ENCODE results near the gene ANXA4.
"Not testable (repeated sequence)": the region's sequence is repeated elsewhere in the genome, so short reads cannot be mapped to it uniquely, and the experiment has no call there.

The ANXA4 gene

DNA sequence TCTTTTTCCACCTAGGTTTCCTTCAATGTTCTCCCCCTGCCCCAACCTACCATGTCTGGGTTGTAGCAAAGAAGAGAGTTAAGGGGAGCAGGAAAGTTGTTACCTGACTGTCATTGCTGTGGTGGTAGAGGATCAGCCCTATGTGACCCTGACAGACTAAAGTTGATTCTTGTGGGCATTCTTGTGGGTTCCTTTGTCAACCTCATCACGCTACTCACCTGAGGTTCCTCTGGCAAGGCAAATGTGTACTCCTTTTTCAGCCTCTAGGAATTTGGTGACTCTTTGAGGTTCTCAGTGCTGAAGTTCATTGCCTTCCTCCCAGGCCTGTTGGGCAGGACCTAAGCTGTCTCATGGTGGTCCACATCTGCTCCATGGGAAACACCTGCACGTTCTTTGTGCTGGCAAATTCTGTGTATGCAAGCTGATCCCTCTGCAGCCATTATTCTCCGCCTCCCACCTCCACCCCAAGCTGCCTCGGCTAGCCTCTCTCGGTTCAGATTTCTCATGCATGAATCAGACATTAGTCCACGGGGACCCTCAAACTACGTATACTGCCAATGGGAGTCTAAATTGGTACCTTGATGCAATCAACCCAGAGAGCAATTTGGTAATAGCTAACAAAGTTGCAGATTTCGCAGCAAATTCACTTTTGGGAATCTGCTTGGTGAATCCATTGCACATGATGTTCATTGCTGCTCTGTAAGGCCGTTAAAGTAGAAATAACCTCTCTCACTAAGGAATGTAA lies 86.0 kb downstream of the ANXA4 start:
- TF ChIP-seq, protein P1, sequence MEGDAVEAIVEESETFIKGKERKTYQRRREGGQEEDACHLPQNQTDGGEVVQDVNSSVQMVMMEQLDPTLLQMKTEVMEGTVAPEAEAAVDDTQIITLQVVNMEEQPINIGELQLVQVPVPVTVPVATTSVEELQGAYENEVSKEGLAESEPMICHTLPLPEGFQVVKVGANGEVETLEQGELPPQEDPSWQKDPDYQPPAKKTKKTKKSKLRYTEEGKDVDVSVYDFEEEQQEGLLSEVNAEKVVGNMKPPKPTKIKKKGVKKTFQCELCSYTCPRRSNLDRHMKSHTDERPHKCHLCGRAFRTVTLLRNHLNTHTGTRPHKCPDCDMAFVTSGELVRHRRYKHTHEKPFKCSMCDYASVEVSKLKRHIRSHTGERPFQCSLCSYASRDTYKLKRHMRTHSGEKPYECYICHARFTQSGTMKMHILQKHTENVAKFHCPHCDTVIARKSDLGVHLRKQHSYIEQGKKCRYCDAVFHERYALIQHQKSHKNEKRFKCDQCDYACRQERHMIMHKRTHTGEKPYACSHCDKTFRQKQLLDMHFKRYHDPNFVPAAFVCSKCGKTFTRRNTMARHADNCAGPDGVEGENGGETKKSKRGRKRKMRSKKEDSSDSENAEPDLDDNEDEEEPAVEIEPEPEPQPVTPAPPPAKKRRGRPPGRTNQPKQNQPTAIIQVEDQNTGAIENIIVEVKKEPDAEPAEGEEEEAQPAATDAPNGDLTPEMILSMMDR (IDR thresholded peaks at IDR 0.05; ENCODE audit: low read depth, low read length, missing control alignments) = no peak
- H3K4me3 ChIP-seq (ENCODE audit: low read depth, low read length) = no peak overlapping the region
- no peak for DNase-seq (ENCODE audit: low read depth)
- in situ Hi-C loops (cut with HindIII; ENCODE audit: low sequenced_read_pairs) = no loop called here

DNA sequence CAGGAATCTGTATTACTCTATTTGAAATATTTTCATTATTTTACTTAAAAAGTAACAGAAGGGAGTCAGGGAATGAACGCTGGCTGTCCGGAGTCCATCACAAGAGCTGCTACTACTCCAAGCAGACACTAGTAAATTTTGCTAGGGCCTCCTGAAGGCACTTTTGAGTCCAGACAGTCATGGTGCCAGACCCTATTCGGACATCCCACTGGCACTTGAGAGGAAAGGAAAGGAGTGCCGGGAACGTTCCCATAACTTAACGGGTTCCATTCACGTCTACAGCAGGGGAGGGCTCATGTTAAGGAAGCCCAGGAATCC lies 87.0 kb downstream of the ANXA4 start:
- in situ Hi-C loops (cut with HindIII; ENCODE audit: low sequenced_read_pairs) = no loop called here
- TF ChIP-seq, protein P1 (IDR thresholded peaks at IDR 0.05; ENCODE audit: low read depth, low read length, missing control alignments) = no peak
- peak overlapping the region; percentile 73 for H3K4me3 ChIP-seq (ENCODE audit: low read depth, low read length)
- DNase-seq (ENCODE audit: low read depth) = no peak

DNA sequence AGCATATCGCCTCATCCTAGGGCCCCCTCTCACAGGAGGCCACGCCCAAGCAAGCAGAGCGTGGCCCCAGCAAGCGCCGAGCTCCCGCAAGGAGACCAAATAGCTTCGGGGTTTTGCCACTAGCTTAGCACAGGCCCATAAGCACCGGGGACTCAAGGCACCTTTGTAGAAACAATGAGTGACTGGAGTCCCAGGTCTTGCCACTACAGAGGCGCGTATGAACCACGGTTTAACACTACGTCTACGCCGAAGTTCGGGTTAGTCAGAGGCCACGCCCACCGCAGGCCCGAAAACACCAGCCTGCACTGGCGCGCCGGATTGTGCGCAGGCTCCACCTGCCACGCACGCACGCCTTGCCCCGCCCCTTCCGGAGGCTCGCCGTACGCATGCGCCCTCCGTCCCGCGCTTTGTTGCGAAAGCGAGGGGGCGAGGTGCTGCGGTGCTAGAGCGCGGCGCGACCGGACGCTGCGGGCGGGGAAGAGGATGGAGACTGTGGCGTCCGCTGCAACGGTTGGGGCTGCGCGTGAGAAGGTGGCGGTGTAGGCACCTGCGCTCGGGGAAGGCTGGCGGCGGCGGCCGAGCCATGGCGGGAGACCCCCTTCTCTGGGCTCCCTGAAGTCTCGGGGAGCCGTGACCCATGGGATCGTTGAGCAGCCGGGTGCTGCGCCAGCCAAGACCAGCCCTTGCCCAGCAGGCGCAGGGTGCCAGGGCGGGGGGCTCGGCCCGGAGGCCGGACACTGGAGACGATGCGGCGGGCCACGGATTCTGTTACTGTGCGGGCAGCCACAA lies 87.5 kb downstream of the ANXA4 start, which contains the start of gene GMCL1:
TSS of gene GMCL1 (plus strand) at position 405 of the 789 bp plus-strand sequence. CDS start at position 638, 233 bp downstream.
- H3K4me3 ChIP-seq (ENCODE audit: low read depth, low read length) = peak within 1 kb of the TSS; percentile 73
- in situ Hi-C loops (cut with HindIII; ENCODE audit: low sequenced_read_pairs) = no loop called here
- TF ChIP-seq, protein P1 (IDR thresholded peaks at IDR 0.05; ENCODE audit: low read depth, low read length, missing control alignments) = no peak
- DNase-seq (ENCODE audit: low read depth) = peak; percentile 86

DNA sequence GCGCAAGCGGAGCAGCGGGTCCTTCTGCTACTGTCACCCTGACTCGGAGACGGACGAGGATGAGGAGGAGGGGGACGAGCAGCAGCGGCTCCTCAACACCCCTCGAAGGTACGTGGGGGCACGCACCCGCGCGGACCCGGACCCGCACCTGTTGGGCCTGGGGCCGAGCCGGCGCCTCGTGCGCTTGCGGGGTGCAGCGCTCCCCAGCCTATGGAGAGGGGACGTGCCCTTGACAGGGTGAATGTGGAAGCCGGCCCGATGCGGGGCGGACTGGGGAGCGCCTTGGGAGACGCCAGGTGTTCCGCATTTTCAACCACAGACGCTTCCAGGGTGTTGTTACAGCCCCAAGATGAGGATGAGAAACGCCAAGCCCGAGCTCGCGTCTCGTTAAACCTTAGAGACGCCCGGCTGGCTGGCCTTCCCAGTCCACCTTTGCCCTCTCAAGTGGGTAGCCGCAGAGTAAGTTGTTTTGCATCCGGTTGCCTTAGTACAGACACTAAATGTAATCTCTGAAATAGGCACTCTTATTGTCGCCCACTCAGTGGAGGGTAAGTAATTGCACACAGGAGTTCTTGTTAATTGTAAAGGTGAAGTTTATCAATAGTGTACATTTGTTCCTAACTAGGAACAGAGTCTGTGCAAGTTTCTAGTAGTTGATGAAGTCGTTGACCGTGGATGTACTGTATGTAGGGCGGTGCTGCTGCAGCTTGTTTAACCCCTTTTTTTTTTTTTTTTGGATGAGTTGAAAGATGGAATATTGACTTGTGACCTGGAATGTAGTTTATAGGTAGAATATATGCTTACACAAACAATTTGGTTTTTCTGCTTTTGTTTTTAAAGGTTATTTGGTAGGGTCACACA lies 88.3 kb downstream of the ANXA4 start:
- no peak for DNase-seq (ENCODE audit: low read depth)
- TF ChIP-seq, protein P1 (IDR thresholded peaks at IDR 0.05; ENCODE audit: low read depth, low read length, missing control alignments) = no peak
- peak overlapping the region; percentile 73 for H3K4me3 ChIP-seq (ENCODE audit: low read depth, low read length)
- in situ Hi-C loops (cut with HindIII; ENCODE audit: low sequenced_read_pairs) = no loop called here

DNA sequence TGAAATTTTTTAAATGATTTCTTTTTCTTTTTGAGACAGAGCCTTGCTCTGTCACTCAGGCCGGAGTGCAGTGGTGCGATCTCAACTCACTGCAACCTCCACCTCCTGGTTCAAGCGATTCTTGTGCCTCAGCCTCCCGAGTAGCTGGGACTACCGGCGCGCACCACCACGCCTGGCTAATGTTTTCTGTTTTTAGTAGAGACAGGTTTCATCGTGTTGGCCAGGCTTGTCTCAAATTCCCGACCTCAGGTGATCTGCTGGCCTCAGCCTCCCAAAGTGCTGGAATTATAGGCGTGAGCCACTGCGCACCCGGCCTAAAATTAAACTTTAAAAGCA lies 88.9 kb downstream of the ANXA4 start:
- in situ Hi-C loops (cut with HindIII; ENCODE audit: low sequenced_read_pairs); DNase-seq (ENCODE audit: low read depth): not testable (repeated sequence)
- H3K4me3 ChIP-seq (ENCODE audit: low read depth, low read length) = peak overlapping the region; percentile 73

DNA sequence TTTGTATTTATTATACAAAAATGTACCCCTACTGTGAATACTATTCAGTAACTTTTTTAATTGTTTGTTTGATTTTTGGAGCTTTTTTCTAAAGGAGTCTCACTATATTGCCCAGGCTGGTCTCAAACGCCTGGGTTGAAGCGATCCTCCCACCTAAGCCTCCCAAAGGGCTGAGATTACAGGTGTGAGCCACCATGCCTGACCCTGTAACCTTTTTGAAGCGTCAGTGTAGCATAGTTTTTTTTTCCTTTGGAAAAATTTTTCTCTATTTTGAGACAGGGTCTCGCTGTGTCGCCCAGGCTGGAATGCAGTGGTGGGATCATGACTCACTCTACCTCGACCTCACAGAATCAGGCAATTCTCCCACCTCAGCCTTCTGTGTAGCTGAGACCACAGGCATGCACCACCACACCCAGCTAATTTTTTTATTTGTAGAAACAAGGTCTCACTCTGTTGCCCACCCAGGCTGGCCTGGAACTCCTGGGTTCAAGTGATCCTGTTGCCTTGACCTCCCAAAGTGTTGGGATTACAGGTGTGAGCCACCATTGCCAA lies 89.5 kb downstream of the ANXA4 start:
- in situ Hi-C loops (cut with HindIII; ENCODE audit: low sequenced_read_pairs) = no loop called here
- H3K4me3 ChIP-seq (ENCODE audit: low read depth, low read length) = peak overlapping the region; percentile 73
- TF ChIP-seq, protein P1 (IDR thresholded peaks at IDR 0.05; ENCODE audit: low read depth, low read length, missing control alignments) = no peak
- DNase-seq (ENCODE audit: low read depth) = peak; percentile 43
